GM10847 (cell line): Measurements from ENCODE around the gene AP1M2.

Experiments
- POLR2A ChIP-seq: IDR thresholded peaks from 2 replicates; pipeline ENCODE4 v1.6.1; 2011; ENCODE audit not compliant: insufficient read length; ENCODE audit errors: extremely low read depth

AP1M2 gene

DNA sequence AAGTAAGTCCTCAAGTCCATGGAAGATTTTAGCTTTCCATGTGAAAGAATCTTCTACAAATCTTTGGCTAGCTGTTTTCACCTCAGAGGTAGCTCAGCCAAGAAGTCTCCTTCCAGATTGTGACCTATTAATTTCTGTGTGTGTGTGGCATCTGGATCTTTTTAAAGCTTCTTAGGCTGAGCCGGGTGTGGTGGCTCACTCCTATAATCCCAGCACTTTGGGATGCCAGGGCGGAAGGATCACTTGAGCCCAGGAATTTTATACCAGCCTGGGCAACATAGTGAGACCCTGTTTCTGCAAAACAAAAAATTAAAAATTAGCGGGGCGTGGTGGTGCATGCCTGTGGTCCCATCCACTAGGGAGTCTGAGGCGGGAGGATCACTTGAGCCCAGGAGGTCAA lies 24.8 kb upstream of the AP1M2 start:
- no peak for TF ChIP-seq POLR2A

GRCh38 chr19:10604460-10604980 lies 17.4 kb upstream of the AP1M2 start:
- no peak for TF ChIP-seq POLR2A

DNA sequence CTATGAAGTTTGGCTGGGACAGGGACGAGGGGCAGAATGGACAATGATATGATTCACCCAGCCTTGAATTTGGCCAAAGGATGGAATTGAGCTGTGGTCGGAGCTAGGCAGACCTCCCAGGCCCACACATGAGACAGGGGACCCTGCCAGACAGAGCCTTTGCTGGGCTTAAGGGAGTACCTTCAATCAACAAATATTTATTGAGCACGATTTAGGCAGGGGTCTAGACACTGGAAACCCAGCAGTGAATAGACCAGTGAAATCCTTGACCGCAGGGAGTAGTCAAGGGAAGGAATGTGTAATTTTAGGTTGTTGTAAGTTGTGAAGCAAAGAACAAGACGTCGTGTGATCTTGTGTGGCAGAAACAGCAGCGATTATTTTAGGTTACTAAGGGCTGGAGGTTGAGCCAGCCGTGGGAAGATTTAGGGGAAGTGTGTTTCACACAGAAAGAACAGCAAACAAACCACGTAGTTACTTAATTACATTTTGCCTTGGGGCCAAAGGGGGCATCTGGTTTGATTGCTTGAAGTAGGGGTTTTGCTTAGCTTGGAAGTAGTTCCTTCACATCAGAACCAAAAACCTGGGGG lies 16.9 kb upstream of the AP1M2 start:
- no peak for TF ChIP-seq POLR2A

DNA sequence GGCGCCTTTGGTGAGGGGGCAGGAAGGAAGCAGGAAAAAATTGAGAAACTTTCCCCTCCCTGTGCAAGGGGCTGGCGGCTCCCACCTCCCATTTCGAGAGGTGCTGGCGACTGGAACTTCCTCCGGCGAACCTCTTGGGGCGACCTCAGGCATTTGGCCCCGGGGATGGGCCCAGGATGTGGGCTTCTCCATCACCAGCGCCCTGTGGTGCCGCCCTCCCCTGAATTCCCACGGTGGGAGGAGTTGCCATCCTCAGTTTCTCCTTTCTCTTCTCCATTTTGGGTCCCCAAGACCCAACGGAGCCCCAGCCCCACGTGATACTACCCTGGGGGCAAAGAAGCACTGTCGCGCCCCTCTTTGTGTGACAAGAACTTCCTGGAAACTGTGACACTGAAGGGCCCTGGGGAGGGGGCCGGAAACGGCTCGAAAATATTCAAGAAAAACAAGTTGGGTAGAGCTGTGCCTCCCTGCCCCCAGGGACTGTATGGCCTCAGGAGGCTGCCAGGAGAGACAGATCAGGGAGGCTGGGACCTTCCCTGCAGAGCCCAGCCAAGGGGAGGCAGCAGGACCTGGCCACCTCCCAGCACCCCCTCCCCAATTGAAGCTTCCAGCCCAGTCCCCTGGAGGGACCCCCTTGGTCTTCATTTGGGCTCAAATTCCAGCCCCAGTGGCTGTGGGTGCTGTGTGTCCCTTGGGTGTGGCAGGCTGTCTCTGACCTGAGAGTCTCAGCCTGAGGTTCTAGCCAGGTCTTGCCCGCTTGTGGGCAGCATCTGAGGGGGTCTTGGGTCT lies 16.2 kb upstream of the AP1M2 start:
- peak; percentile 14 for TF ChIP-seq POLR2A

DNA sequence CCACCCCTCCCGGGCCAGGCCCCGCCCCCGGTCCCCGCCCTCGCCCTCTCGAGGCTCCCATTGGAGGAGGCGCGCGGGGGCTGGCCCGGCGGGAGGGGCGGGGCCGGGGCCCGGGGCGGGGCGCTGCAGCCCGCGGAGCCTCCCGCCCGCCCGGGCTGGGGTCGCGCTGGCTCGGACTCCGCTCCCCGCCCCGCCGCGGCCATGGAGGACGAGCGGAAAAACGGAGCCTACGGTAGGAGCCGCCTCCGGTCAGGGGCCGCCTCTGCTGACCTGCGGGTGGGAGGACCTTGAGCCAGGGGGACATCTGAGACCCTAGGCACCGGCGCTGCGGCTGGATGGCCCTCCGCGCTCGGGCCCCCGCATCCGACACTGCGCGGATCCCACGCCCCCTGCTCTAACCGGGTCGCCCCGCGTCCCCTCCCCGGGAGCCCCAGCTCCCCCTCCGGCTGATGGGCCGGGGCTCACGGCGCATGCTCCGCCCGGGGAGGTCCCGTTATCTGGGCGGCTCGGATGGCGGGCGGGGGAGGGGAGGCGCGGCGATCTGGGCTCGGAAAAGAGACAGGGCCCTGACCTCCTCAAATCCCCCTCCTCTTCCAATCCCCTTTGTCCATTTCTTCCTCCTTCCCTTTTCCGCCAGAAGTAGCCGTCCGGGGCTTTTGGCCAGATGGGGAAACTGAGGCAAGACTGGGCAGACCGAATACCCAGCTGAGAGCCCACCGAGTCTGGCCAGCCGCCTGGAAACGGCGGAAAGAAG lies 15.4 kb upstream of the AP1M2 start:
- TF ChIP-seq POLR2A = peak; percentile 56

- TF ChIP-seq POLR2A = no peak
Measured at GRCh38 chr19:10601999-10602329, 14.9 kb upstream of the AP1M2 start.

- no peak for TF ChIP-seq POLR2A
Measured at GRCh38 chr19:10600149-10600548, 13.0 kb upstream of the AP1M2 start.

DNA sequence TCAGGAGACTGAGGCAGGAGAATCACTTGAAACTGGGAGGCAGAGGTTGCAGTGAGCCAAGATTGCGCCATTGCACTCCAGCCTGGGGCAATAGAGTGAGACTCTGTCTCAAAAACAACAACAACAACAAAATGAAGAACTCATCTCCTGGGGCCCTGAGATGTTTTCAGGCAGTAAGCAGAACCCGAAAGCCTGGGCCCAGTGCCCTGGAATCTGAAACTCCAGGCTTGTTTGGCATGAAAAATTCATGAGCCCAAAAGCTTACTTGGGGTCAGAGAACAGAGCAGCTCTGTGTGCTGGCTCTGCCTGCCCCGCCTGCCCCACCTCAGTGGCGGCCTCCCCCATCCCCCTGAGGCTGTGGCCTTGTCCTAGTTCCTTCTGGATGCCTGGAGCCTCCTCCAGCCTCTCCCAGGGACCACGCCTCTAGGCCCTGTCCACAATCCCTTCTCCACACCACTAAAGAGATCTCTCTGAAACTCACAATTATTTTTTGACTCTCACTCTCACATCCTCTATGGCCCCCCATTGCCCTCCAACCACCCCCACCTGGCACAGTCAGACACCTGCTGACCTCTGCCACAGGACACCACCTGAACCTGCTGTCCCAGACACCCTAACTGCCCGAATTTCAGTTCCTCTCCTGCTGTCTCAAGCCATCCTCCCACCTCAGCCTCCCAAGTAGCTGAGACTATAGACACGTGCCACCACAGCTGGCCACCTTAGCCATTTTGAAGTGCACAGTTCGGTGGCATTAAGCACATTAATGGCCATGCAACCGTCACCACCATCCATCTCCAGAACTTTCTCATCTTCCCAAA lies 6.9 kb upstream of the AP1M2 start:
- TF ChIP-seq POLR2A = no peak

GRCh38 chr19:10593148-10593547 lies 6.0 kb upstream of the AP1M2 start:
- TF ChIP-seq POLR2A = no peak

DNA sequence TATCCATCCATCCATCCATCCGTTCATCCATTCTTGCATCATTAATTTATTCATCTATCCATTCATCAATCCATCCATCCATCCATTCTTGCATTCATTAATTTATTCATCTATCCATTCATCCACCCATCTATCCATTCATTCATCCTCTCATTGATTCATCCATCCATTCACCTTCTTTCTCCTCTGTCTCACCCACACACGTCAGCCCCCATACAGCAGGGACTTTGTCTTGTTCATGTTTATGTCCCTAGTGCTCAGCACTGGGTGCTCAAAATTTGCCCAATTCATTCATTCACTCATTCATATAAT lies 683 bp upstream of the AP1M2 start:
- no peak for TF ChIP-seq POLR2A

DNA sequence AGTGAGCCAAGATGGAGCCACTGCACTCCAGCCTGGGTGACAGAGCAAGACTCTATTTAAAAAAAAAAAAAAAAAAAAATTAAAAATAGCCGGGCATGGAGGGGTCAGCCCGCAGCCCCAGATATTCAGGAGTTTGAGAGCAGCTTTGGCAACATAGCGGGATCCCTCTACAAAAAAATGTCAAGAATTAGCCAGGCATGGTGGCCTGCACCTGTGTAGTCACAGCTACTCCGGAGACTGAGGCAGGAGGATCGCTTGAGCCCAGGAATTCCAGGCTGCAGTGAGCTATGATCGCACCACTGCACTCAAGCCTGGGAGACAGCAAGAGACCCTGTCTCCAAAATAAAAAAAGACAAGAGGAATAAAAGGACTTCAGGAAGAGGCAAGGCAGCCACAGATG lies 716 bp downstream of the AP1M2 start:
- TF ChIP-seq POLR2A = no peak

- no peak for TF ChIP-seq POLR2A
Measured at GRCh38 chr19:10583036-10583776, 3.9 kb downstream of the AP1M2 start.

DNA sequence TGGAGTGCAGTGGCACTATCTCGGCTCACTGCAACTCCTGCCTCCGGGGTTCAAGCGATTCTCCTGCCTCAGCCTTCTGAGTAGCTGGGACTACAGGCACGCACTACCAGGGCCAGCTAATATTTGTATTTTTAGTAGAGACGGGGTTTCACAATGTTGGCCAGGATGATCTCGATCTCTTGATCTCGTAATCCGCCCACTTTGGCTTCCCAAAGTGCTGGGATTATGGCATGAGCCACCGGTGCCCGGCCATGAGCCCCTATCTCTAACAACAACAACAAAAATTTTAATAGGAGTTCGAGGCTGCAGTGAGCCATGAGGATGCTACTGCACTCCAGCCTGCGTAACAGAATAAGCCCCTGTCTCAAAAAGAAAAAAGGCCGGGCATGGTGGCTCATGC lies 5.0 kb downstream of the AP1M2 start:
- no peak for TF ChIP-seq POLR2A

- TF ChIP-seq POLR2A = no peak
Measured at GRCh38 chr19:10580979-10581631, 6.0 kb downstream of the AP1M2 start.

DNA sequence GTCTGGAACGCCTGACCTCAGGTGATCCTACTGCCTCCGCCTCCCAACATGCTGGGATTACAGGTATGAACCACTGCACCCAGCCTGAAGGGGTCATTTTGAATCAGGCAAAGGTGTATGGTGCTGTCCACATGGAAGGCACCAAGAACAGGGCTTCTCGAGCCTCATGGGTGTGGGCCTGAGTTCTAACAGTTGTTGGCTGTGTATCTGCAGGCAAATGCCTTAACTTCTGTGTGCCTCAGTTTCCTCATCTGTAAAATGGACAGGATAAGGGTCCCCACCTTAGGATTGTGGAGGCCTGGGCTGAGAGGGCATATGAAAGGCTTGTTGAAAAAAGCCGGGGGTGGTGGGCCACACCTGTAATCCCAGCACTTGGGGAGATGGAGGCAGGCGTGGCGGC lies 9.2 kb downstream of the AP1M2 start:
- no peak for TF ChIP-seq POLR2A
